ENCODE measurements around the gene MGST2. TPM values are rescaled to one million over a fixed set of nuclear protein-coding genes. Genes with fewer than 3 reads are reported as not detected.

Gene MGST2
- total RNA-seq, 1 donor from 2014 or later, result 17.6 TPM

DNA sequence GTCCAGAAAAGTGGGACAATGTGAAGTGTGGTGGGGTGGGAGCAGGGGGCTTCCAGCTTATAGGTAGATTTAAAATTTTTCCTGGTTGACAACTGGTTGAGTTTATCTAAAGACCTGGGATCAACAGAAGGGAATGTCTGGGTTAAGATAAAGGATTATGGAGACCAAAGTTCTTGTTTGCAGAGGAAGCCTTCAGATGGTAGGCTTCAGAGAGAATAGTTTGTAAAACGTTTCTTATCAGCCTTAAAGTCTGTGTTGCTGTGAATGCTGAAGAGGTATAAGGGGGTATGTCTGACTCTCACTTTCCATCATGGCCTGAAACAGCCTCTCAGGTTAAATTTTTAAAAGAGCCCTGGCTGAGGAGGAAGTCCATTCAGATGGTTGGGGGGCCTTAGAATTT is 20.5 kb downstream of the MGST2 start:
- no peaks in the 10 kb centered on the region for H3K9me3 Mint-ChIP-seq (ENCODE audit: unreplicated experiment)
- Histone ChIP-seq H3K9me3 (ENCODE audit: insufficient read depth, low read depth, low read length) (no peaks in the 10 kb centered on the region), H3K4me3 (ENCODE audit: insufficient read depth, low read depth, low read length) (no peak overlapping the region), H3K9ac (ENCODE audit: low read length) (no peak overlapping the region), H3K4me1 (ENCODE audit: insufficient read depth, low read length) (no peaks in the 10 kb centered on the region), H3K4me2 (ENCODE audit: low read length) (no peak overlapping the region), H2AFZ (ENCODE audit: low read depth, low read length) (no peak overlapping the region), H3K36me3 (ENCODE audit: insufficient read depth, low read length) (peaks cover 2% of the 10 kb centered on the region), H3K79me2 (ENCODE audit: insufficient read depth, low read length) (no peaks in the 10 kb centered on the region), H3K27ac (ENCODE audit: low read depth, low read length) (no peak overlapping the region), H4K20me1 (ENCODE audit: insufficient read depth, low read length) (no peaks in the 10 kb centered on the region), H3K27me3 (ENCODE audit: insufficient read depth, low read length) (no peaks in the 10 kb centered on the region)
- H3K27ac Mint-ChIP-seq (ENCODE audit: unreplicated experiment), result no peak overlapping the region
- no peaks in the 10 kb centered on the region for H3K27me3 Mint-ChIP-seq (ENCODE audit: low read depth, unreplicated experiment)
- H3K4me1 Mint-ChIP-seq (ENCODE audit: low read depth, unreplicated experiment), result peaks cover 5% of the 10 kb centered on the region
- no peak overlapping the region for H3K4me3 Mint-ChIP-seq (ENCODE audit: unreplicated experiment)
- no peak for DNase-seq (ENCODE audit: low read depth)
- no peak for TF ChIP-seq EZH2 (IDR thresholded peaks at IDR 0.05; ENCODE audit: insufficient read depth, low read length)
- TF ChIP-seq, protein P1, sequence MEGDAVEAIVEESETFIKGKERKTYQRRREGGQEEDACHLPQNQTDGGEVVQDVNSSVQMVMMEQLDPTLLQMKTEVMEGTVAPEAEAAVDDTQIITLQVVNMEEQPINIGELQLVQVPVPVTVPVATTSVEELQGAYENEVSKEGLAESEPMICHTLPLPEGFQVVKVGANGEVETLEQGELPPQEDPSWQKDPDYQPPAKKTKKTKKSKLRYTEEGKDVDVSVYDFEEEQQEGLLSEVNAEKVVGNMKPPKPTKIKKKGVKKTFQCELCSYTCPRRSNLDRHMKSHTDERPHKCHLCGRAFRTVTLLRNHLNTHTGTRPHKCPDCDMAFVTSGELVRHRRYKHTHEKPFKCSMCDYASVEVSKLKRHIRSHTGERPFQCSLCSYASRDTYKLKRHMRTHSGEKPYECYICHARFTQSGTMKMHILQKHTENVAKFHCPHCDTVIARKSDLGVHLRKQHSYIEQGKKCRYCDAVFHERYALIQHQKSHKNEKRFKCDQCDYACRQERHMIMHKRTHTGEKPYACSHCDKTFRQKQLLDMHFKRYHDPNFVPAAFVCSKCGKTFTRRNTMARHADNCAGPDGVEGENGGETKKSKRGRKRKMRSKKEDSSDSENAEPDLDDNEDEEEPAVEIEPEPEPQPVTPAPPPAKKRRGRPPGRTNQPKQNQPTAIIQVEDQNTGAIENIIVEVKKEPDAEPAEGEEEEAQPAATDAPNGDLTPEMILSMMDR (IDR thresholded peaks at IDR 0.05; ENCODE audit: insufficient read depth, low read depth, low read length), result no peak
- peaks cover 16% of the 10 kb centered on the region for H3K36me3 Mint-ChIP-seq (ENCODE audit: low read depth, unreplicated experiment)
- FAIRE-seq, result no peak

DNA sequence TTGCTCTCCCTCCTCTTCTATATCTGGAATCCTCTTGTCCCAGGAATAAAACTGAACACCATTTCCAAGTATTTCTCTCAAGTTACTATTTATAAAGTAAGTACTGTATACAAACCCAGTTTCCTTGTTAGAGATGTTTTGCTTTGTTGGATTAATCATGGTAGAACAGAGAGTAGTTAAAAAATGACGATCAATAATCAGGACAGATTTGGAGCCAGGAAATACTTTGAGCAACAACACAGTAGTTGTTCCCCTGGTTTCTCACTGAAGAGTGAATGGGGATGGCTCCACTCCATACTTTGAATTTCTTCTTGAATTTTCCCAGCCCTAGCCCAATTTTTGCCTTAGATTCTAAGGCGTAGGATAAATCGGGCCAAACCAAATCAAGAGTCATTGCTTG is 21.4 kb downstream of the MGST2 start:
- Histone ChIP-seq H3K9ac (ENCODE audit: low read length) (no peak overlapping the region), H3K79me2 (ENCODE audit: insufficient read depth, low read length) (no peaks in the 10 kb centered on the region), H3K27me3 (ENCODE audit: insufficient read depth, low read length) (no peaks in the 10 kb centered on the region), H3K9me3 (ENCODE audit: insufficient read depth, low read depth, low read length) (no peaks in the 10 kb centered on the region), H3K4me3 (ENCODE audit: insufficient read depth, low read depth, low read length) (no peak overlapping the region), H3K4me2 (ENCODE audit: low read length) (no peak overlapping the region), H3K36me3 (ENCODE audit: insufficient read depth, low read length) (peaks cover 2% of the 10 kb centered on the region), H2AFZ (ENCODE audit: low read depth, low read length) (no peak overlapping the region), H3K4me1 (ENCODE audit: insufficient read depth, low read length) (no peaks in the 10 kb centered on the region), H4K20me1 (ENCODE audit: insufficient read depth, low read length) (no peaks in the 10 kb centered on the region), H3K27ac (ENCODE audit: low read depth, low read length) (no peak overlapping the region)
- FAIRE-seq (no peak), DNase-seq (ENCODE audit: low read depth) (no peak)
- H3K9me3 Mint-ChIP-seq (ENCODE audit: unreplicated experiment), result no peaks in the 10 kb centered on the region
- TF ChIP-seq EZH2 (IDR thresholded peaks at IDR 0.05; ENCODE audit: insufficient read depth, low read length), result no peak
- TF ChIP-seq, protein P1 (IDR thresholded peaks at IDR 0.05; ENCODE audit: insufficient read depth, low read depth, low read length), result no peak
- H3K36me3 Mint-ChIP-seq (ENCODE audit: low read depth, unreplicated experiment), result peaks cover 16% of the 10 kb centered on the region
- H3K27ac Mint-ChIP-seq (ENCODE audit: unreplicated experiment), result no peak overlapping the region
- H3K27me3 Mint-ChIP-seq (ENCODE audit: low read depth, unreplicated experiment), result no peaks in the 10 kb centered on the region
- H3K4me1 Mint-ChIP-seq (ENCODE audit: low read depth, unreplicated experiment), result peaks cover 5% of the 10 kb centered on the region
- no peak overlapping the region for H3K4me3 Mint-ChIP-seq (ENCODE audit: unreplicated experiment)

DNA sequence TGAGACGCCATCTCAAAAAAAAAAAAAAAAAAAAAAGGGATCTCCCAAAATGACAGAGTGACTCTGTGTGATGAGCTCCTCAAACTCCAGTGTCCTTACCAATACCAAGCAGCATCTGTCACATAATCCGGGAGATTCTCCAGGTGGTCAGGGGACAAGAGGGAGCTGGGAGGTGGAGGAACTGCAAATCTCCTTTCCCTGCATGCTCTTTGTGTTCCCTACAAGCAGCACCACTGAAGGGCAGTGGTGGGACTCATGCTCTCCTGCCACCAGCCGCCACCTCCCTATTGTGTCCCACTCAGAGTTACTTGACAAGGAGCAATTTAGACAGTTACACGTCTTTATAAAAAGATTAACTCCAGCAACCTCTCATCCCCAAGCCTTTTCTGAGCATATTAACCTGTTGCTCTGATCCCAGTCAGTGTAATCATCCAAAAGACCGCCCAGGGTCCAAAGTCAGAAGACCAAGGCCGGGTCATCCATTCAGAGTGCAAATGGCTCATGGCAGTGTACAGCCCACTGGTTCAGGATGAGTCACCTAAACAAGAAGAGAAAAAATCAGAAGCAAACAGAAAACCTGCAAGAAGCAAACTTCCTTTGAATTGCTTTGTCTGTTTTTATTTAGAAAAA is 23.6 kb downstream of the MGST2 start:
- Histone ChIP-seq H3K79me2 (ENCODE audit: insufficient read depth, low read length) (no peaks in the 10 kb centered on the region), H3K36me3 (ENCODE audit: insufficient read depth, low read length) (peaks cover 2% of the 10 kb centered on the region), H3K9ac (ENCODE audit: low read length) (no peak overlapping the region), H3K4me1 (ENCODE audit: insufficient read depth, low read length) (no peaks in the 10 kb centered on the region), H2AFZ (ENCODE audit: low read depth, low read length) (no peak overlapping the region), H3K27ac (ENCODE audit: low read depth, low read length) (no peak overlapping the region), H4K20me1 (ENCODE audit: insufficient read depth, low read length) (no peaks in the 10 kb centered on the region), H3K9me3 (ENCODE audit: insufficient read depth, low read depth, low read length) (no peaks in the 10 kb centered on the region), H3K4me2 (ENCODE audit: low read length) (no peak overlapping the region), H3K27me3 (ENCODE audit: insufficient read depth, low read length) (no peaks in the 10 kb centered on the region), H3K4me3 (ENCODE audit: insufficient read depth, low read depth, low read length) (no peak overlapping the region)
- Mint-ChIP-seq H3K9me3 (ENCODE audit: unreplicated experiment) (no peaks in the 10 kb centered on the region), H3K4me3 (ENCODE audit: unreplicated experiment) (no peak overlapping the region), H3K4me1 (ENCODE audit: low read depth, unreplicated experiment) (peaks cover 5% of the 10 kb centered on the region), H3K27ac (ENCODE audit: unreplicated experiment) (peak overlapping the region; percentile 27), H3K27me3 (ENCODE audit: low read depth, unreplicated experiment) (no peaks in the 10 kb centered on the region), H3K36me3 (ENCODE audit: low read depth, unreplicated experiment) (peaks cover 10% of the 10 kb centered on the region)
- no peak for TF ChIP-seq EZH2 (IDR thresholded peaks at IDR 0.05; ENCODE audit: insufficient read depth, low read length)
- TF ChIP-seq, protein P1 (IDR thresholded peaks at IDR 0.05; ENCODE audit: insufficient read depth, low read depth, low read length), result no peak
- DNase-seq (ENCODE audit: low read depth) (no peak), FAIRE-seq (no peak)
